Measurements from ENCODE around the gene YBEY. TPM values are rescaled to one million over a fixed set of nuclear protein-coding genes. Genes with fewer than 3 reads are reported as not detected.

YBEY gene
- total RNA-seq, 1 donor from 2014 or later = 13.7 TPM

DNA sequence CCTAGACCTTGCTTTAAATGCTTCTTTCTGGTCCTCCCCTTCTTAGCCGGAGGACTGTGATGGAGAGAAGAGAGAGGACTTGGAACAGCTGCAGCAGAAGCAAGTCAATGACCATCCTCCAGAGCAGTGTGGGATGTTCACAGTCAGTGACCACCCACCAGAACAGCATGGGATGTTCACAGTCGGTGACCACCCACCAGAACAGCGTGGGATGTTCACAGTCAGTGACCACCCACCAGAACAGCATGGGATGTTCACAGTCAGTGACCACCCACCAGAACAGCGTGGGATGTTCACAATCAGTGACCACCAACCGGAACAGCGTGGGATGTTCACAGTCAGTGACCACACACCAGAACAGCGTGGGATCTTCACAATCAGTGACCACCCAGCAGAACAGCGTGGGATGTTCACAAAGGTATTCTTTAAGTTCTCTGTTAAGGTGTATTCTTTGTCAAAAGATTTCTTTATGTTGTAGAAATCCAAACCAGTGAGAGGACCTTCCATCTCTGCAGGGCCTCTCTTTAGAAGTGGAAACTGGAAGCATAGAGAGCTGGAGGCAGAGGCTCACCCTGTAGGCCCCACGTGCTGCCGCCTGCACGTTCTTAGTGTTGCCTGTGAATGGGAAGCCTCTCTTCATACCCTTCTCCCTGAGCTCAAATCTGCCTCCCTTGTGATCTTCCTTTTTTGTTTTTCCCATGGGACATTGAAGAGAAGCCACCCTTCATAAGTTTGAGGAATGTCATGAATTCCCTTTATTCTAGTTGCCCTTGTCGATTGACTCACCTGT, 48.4 kb downstream of the YBEY start:
- Mint-ChIP-seq H3K27me3 (no peaks in the 10 kb centered on the region), H3K9me3 (no peaks in the 10 kb centered on the region), H3K27ac (no peak overlapping the region), H3K4me3 (no peak overlapping the region), H3K4me1 (no peaks in the 10 kb centered on the region), H3K36me3 (ENCODE audit: low read depth) (peaks cover 53% of the 10 kb centered on the region)
- ChIA-PET CTCF (no interaction called here), POLR2A (interaction anchor here (0.7 kb wide), 1 partner anchor 124 kb away, joined by 3 read pairs; no protein-coding TSS in a partner anchor)
- TF ChIP-seq, protein P1, sequence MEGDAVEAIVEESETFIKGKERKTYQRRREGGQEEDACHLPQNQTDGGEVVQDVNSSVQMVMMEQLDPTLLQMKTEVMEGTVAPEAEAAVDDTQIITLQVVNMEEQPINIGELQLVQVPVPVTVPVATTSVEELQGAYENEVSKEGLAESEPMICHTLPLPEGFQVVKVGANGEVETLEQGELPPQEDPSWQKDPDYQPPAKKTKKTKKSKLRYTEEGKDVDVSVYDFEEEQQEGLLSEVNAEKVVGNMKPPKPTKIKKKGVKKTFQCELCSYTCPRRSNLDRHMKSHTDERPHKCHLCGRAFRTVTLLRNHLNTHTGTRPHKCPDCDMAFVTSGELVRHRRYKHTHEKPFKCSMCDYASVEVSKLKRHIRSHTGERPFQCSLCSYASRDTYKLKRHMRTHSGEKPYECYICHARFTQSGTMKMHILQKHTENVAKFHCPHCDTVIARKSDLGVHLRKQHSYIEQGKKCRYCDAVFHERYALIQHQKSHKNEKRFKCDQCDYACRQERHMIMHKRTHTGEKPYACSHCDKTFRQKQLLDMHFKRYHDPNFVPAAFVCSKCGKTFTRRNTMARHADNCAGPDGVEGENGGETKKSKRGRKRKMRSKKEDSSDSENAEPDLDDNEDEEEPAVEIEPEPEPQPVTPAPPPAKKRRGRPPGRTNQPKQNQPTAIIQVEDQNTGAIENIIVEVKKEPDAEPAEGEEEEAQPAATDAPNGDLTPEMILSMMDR (IDR thresholded peaks at IDR 0.05) = no peak
- intact Hi-C loops (cut with micrococcal nuclease) = no loop called here
- DNase-seq = no peak
- ATAC-seq (ENCODE audit: low read depth) = no peak

DNA sequence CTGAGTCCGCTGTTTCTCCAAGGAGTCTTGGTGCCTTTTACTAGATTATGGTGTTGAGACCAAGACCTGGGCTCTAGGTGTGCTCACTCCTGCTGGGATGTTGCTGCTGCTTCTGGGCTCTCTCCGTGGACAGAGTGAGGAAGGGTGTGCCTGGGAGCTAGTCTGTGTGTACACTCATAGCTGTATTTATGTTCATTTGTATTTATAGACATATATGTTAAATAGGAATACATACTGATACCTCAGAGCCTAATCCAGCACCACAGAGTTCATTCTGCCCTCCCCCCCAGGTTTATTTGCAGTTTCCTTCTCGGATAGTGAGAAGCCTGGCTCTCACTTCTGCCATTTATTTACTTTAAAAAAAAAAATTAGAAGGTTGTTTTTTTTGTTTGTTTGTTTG, 50.5 kb downstream of the YBEY start:
- Mint-ChIP-seq H3K36me3 (ENCODE audit: low read depth) (peaks cover 59% of the 10 kb centered on the region), H3K4me1 (no peaks in the 10 kb centered on the region), H3K27ac (no peak overlapping the region), H3K9me3 (no peaks in the 10 kb centered on the region), H3K27me3 (no peaks in the 10 kb centered on the region), H3K4me3 (no peak overlapping the region)
- DNase-seq (no peak), ATAC-seq (ENCODE audit: low read depth) (no peak)
- ChIA-PET POLR2A (no interaction called here), CTCF (no interaction called here)
- TF ChIP-seq, protein P1 (IDR thresholded peaks at IDR 0.05) = no peak
- intact Hi-C loops (cut with micrococcal nuclease) = no loop called here

- Mint-ChIP-seq H3K4me1 (no peaks in the 10 kb centered on the region), H3K9me3 (no peaks in the 10 kb centered on the region), H3K27me3 (no peaks in the 10 kb centered on the region), H3K27ac (no peak overlapping the region), H3K36me3 (ENCODE audit: low read depth) (peaks cover 62% of the 10 kb centered on the region), H3K4me3 (no peak overlapping the region)
- ATAC-seq (ENCODE audit: low read depth) (no peak), DNase-seq (no peak)
- POLR2A ChIA-PET = no interaction called here
- TF ChIP-seq, protein P1 (IDR thresholded peaks at IDR 0.05) = no peak
- CTCF ChIA-PET = no interaction called here
- intact Hi-C loops (cut with micrococcal nuclease) = no loop called here
Measured at GRCh38 chr21:46340998-46341397, 54.9 kb downstream of the YBEY start.

DNA sequence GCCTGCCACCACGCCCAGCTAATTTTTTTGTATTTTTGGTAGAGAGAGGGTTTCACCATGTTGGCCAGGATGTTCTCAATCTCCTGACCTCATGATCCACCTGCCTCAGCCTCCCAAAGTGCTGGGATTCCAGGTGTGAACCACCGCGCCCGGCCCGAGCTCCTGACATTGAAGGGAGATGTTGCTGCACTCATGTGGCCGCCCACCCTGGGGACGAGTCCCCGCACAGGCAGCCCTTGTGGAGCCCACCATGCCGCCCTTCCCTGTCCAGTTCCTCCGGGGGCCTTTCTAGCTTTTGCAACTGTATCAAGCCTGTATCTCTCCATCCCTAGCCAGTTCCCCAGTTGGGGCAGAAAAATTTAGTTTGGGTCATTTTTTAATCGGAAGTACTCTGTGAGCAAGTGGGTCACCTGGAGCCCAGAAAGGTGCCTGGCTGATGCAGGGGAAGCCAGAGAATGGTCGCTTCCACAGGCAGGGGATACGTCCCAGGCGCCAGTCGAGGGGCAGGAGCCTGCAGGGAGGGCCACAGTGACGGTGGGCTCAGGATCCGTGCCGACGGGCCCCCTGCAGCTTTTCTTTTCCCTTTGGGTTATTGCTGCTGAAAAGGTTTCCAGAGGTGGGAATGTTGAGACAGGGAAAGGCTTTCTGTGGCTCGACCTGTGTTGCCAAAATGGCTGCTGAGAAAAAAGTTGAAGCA, 58.2 kb downstream of the YBEY start:
- ChIA-PET POLR2A (no interaction called here), CTCF (no interaction called here)
- Mint-ChIP-seq H3K36me3 (ENCODE audit: low read depth) (peaks cover 69% of the 10 kb centered on the region), H3K4me1 (no peaks in the 10 kb centered on the region), H3K4me3 (no peak overlapping the region), H3K9me3 (no peaks in the 10 kb centered on the region), H3K27ac (no peak overlapping the region), H3K27me3 (no peaks in the 10 kb centered on the region)
- intact Hi-C loops (cut with micrococcal nuclease) = no loop called here
- DNase-seq (no peak), ATAC-seq (ENCODE audit: low read depth) (no peak)
- TF ChIP-seq, protein P1 (IDR thresholded peaks at IDR 0.05) = no peak

DNA sequence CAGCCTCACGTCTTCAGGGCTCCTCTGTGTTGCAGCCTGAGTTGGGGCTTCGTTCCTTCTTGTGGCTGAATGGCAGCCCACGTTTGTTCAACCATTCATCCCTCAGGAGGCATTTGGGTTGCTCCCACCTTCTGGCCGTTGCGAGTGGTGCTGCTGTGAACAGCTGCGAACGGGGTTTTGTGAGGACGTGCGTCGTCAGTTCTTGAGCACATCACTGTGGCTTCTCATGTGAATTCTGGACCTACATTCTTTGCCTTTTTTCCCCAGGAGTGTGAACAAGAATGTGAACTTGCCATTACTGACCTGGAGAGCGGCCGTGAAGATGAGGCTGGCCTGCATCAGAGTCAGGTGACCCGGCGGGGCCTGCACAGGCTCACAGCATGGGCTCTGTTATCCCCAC, 59.7 kb downstream of the YBEY start:
- no peaks in the 10 kb centered on the region for H3K4me1 Mint-ChIP-seq
- H3K27me3 Mint-ChIP-seq = no peaks in the 10 kb centered on the region
- H3K27ac Mint-ChIP-seq = no peak overlapping the region
- POLR2A ChIA-PET = no interaction called here
- intact Hi-C loops (cut with micrococcal nuclease) = no loop called here
- no peak overlapping the region for H3K4me3 Mint-ChIP-seq
- H3K36me3 Mint-ChIP-seq (ENCODE audit: low read depth) = peaks cover 72% of the 10 kb centered on the region
- ATAC-seq (ENCODE audit: low read depth) (no peak), DNase-seq (no peak)
- TF ChIP-seq, protein P1 (IDR thresholded peaks at IDR 0.05) = no peak
- CTCF ChIA-PET = no interaction called here
- no peaks in the 10 kb centered on the region for H3K9me3 Mint-ChIP-seq
